Adrenal gland (tissue), 5 donors: Measurements from ENCODE around the gene MID1IP1.

Experiments used
- POLR2A ChIP-seq, 2 donors: fragments of 450-650 bp; IDR thresholded peaks; one replicate each; pipeline ENCODE4 v1.6.1; 2017; ENCODE audit warnings: antibody characterized with exemption in 2 of 2, mild to moderate bottlenecking in 2 of 2, moderate library complexity in 1 of 2
- TF ChIP-seq, protein P1 (sequence below), 6 experiments: fragments of 450-650 bp in 4 of 6; fragments of 200-600 bp in 2 of 6; sonication (generic) in 1 of 6; IDR thresholded peaks; 1 replicate in 5 of 6; 2 replicates in 1 of 6; pipeline versions ENCODE4 v1.5.1 to v1.8.0; 2016 to 2021; ENCODE audit warnings: antibody characterized with exemption in 6 of 6, mild to moderate bottlenecking in 2 of 6, moderate library complexity in 1 of 6
- donor health status: DM: no; HTN: no; CAD: no.

DNA sequence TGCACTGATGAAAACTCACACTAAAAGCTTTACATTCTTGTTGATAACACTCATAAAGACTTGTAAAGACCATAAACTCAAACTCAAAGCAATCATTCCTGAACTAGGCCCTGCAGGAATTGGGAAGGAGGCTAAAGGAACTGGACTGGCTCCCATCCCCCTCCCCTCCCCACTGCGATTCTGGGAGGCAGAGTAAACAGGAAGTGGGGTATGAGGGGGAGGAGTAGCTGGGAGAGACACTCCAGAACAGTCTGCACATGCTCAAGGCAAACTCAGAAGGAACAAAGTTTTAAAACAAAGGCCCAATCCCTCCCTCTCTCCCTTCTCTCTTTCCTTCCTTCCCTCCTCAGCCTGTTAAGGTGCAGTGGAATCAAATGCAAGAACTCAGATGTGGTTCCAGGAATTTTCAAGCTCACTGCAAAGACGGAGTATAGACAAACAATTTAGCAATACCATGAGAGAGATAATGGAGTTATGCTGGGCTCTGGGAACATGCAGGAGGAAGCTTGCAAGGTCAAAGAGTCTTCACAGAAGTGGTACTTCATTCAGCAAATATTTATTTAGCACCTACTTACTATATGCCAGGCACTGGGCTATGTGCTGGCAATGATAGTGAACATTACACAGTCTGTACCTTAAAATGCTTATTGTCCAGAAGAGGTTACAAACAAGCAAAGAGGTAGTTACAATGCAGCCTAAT lies 15.9 kb downstream of the MID1IP1 start:
- no peak for TF ChIP-seq POLR2A (IDR thresholded peaks at IDR 0.05)
- TF ChIP-seq, protein P1, sequence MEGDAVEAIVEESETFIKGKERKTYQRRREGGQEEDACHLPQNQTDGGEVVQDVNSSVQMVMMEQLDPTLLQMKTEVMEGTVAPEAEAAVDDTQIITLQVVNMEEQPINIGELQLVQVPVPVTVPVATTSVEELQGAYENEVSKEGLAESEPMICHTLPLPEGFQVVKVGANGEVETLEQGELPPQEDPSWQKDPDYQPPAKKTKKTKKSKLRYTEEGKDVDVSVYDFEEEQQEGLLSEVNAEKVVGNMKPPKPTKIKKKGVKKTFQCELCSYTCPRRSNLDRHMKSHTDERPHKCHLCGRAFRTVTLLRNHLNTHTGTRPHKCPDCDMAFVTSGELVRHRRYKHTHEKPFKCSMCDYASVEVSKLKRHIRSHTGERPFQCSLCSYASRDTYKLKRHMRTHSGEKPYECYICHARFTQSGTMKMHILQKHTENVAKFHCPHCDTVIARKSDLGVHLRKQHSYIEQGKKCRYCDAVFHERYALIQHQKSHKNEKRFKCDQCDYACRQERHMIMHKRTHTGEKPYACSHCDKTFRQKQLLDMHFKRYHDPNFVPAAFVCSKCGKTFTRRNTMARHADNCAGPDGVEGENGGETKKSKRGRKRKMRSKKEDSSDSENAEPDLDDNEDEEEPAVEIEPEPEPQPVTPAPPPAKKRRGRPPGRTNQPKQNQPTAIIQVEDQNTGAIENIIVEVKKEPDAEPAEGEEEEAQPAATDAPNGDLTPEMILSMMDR (IDR thresholded peaks at IDR 0.05): no peak
